Measurements from ENCODE around the gene MUTYH. TPM values are rescaled to one million over a fixed set of nuclear protein-coding genes. Genes with fewer than 3 reads are reported as not detected.

The MUTYH gene
- total RNA-seq, 3 donors from 2014 or later (not counting 1 experiment from before 2014, with no cell fraction given): 44.0 to 55.6 (median 51.5) TPM

GRCh38 chr1:45282351-45282750 is 57.9 kb downstream of the MUTYH start:
- no peak overlapping the region for H3K27ac Mint-ChIP-seq
- TF ChIP-seq CTCF (IDR thresholded peaks at IDR 0.05): no peak
- ATAC-seq: no peak
- Histone ChIP-seq H3K9me3 (ENCODE audit: control insufficient read depth, insufficient read depth, low read length) (no peaks in the 10 kb centered on the region), H3K4me1 (ENCODE audit: control insufficient read depth, insufficient read depth, low read length) (no peaks in the 10 kb centered on the region), H3K27ac (ENCODE audit: low read length) (no peak overlapping the region), H3K36me3 (ENCODE audit: control insufficient read depth, insufficient read depth, low read length) (no peaks in the 10 kb centered on the region), H3K4me3 (ENCODE audit: low read length) (no peak overlapping the region), H3K27me3 (ENCODE audit: control insufficient read depth, insufficient read depth, low read length) (no peaks in the 10 kb centered on the region)
- H3K4me1 Mint-ChIP-seq: no peaks in the 10 kb centered on the region
- WGBS (ENCODE audit: insufficient coverage): 16% methylated on average over 1 of the region's 3 CpGs
- H3K4me3 Mint-ChIP-seq: no peak overlapping the region
- no peaks in the 10 kb centered on the region for H3K36me3 Mint-ChIP-seq
- no peak for DNase-seq
- intact Hi-C loops (cut with micrococcal nuclease): no loop called here
- H3K27me3 Mint-ChIP-seq (ENCODE audit: low read depth in 2 of 2): peaks cover 0 to 20% of the 10 kb centered on the region in 2 donors
- H3K9me3 Mint-ChIP-seq: no peaks in the 10 kb centered on the region

Other genes with a start within 250 kb of the MUTYH start
- 1 to 10 TPM; 1.1 to 2.3 (median 1.3) TPM for gene ZSWIM5, start 133.8 kb downstream of the MUTYH start, total RNA-seq
- under 1 TPM in 2 of 3 donors, not detected in 1; 0.38 to 0.45 TPM for gene HPDL, start 13.5 kb downstream of the MUTYH start, total RNA-seq
- gene TOE1, start 270 bp downstream of the MUTYH start, total RNA-seq: 10 to 100 TPM; 23.2 to 36.8 (median 28.2) TPM
- 1 to 10 TPM; 5.1 to 7.4 (median 6.0) TPM for gene TESK2, start 150.7 kb upstream of the MUTYH start, total RNA-seq
- gene CCDC163, start 159.6 kb upstream of the MUTYH start, total RNA-seq: 1 to 10 TPM; 3.0 to 6.9 (median 5.8) TPM
- gene MMACHC, start 159.9 kb upstream of the MUTYH start, total RNA-seq: 1 to 10 TPM in 1 of 3 donors, under 1 TPM in 2; 0.73 to 1.5 (median 0.88) TPM
- gene PRDX1, start 181.4 kb upstream of the MUTYH start, total RNA-seq: 10 to 100 TPM; 24.8 to 39.1 (median 30.6) TPM
- gene AKR1A1, start 210.4 kb upstream of the MUTYH start, total RNA-seq: 10 to 100 TPM; 45.7 to 54.2 (median 53.9) TPM
- 100 to 1,000 TPM; 109 to 171 (median 121) TPM for gene NASP, start 243.6 kb upstream of the MUTYH start, total RNA-seq

Measured in natural killer cell (primary cell).